Omental fat pad (tissue), 4 donors: ENCODE measurements around the gene QARS1. TPM values are rescaled to one million over a fixed set of nuclear protein-coding genes. Genes with fewer than 3 reads are reported as not detected.

Source experiments
- ATAC-seq: fragments of 150-250 bp; one replicate; pipeline ENCODE4 v1.9.1; 2016; ENCODE audit warnings: mild to moderate bottlenecking, moderate library complexity; ENCODE audit not compliant: low FRiP score
- DNase-seq: peaks from one replicate; pipeline ENCODE4 v3.0.0-alpha.2; 2019; ENCODE audit warnings: low spot score
- total RNA-seq, 4 donors: library from RNA; depleted of rRNA; stranded (reverse); fragments of >200 nt; gene quantifications; one replicate each; pipeline ENCODE4 v1.1.0, GENCODE V29; 2016
- TF ChIP-seq, protein P1 (sequence below), 3 donors: fragments of 450-650 bp; IDR thresholded peaks; one replicate each; pipeline ENCODE4 v1.5.1; 2016 to 2017; ENCODE audit warnings: antibody characterized with exemption in 3 of 3, mild to moderate bottlenecking in 3 of 3, moderate library complexity in 2 of 3

QARS1 gene
- total RNA-seq, 4 donors from 2014 or later = 172 to 204 (median 192) TPM

DNA sequence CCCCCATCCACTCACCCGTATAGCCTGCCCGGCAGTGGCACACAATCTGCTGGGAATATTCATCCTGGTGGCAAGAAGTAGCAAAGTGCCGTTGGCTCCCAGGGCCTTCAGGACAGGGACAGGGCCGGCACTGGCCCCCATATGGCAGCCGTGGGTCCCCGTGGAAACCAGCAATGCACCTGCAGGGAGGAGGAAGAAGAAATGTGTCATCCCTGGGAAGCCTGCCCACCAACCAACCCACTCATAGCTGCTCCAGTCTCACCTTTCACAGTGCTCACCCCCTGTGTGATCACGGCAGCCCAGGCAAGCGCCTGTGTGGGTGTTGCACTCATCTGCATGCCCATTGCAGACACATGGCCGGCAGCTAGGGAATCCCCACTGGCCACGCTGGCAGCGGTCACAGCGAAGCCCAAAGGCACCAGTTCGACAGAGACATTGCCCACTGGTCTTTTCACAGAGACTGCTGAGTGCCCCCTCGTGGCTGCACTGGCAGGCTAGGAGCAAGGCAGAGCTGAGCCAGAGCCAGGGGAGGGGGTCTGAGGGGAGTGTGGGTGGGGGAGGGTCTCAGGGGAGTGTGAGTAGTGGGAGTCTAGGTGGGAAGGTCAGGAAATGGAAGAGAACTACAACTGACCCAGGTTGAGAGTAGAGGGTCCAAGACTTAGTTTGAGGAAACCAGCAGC is 20.6 kb upstream of the QARS1 start:
- no peak for ATAC-seq
- DNase-seq = no peak
- TF ChIP-seq, protein P1, sequence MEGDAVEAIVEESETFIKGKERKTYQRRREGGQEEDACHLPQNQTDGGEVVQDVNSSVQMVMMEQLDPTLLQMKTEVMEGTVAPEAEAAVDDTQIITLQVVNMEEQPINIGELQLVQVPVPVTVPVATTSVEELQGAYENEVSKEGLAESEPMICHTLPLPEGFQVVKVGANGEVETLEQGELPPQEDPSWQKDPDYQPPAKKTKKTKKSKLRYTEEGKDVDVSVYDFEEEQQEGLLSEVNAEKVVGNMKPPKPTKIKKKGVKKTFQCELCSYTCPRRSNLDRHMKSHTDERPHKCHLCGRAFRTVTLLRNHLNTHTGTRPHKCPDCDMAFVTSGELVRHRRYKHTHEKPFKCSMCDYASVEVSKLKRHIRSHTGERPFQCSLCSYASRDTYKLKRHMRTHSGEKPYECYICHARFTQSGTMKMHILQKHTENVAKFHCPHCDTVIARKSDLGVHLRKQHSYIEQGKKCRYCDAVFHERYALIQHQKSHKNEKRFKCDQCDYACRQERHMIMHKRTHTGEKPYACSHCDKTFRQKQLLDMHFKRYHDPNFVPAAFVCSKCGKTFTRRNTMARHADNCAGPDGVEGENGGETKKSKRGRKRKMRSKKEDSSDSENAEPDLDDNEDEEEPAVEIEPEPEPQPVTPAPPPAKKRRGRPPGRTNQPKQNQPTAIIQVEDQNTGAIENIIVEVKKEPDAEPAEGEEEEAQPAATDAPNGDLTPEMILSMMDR (IDR thresholded peaks at IDR 0.05) = no peak

DNA sequence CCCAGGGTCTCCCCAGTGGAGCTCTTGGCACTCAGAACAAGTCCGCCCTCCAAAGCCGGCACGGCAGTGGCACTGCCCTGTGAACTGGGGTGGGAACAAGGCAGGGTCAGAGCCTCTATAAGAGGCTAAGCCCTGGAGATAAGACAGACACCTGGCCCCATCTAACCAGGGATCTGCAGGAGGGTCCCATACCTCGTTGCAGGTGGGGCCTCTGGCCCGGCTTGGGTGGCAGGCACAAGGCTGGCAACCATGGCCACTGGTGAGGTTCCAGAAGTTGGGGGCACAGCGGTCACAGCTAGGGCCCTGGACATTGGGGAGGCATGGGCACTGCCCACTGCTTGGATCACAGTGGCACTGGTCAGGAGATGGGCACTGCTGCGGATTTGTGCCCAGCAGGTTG is 19.6 kb upstream of the QARS1 start:
- no peak for DNase-seq
- TF ChIP-seq, protein P1 (IDR thresholded peaks at IDR 0.05) = no peak

DNA sequence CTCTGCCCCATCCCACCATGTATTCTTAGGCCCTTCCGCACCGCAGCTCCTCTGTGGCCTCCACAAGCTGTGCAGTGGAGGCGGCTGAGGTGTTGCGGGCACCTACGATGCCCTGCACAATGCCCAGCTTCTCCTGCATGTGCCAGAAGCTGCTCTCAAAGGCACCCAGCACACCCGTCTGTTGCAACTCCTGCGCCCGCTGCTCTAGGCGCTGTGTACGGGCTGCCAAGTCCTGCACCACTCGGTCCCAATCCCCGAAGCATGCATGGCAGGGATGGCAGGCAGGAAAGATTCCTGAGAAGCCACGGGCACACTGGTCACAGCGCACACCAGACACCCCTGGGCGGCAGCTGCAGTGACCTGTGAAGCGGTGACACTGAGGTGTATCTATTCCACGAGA is 19.1 kb upstream of the QARS1 start:
- no peak for DNase-seq
- TF ChIP-seq, protein P1 (IDR thresholded peaks at IDR 0.05) = no peak
- ATAC-seq = no peak

More for the DNA sequence above, 19.6 kb upstream of the QARS1 start:
- ATAC-seq = no peak

DNA sequence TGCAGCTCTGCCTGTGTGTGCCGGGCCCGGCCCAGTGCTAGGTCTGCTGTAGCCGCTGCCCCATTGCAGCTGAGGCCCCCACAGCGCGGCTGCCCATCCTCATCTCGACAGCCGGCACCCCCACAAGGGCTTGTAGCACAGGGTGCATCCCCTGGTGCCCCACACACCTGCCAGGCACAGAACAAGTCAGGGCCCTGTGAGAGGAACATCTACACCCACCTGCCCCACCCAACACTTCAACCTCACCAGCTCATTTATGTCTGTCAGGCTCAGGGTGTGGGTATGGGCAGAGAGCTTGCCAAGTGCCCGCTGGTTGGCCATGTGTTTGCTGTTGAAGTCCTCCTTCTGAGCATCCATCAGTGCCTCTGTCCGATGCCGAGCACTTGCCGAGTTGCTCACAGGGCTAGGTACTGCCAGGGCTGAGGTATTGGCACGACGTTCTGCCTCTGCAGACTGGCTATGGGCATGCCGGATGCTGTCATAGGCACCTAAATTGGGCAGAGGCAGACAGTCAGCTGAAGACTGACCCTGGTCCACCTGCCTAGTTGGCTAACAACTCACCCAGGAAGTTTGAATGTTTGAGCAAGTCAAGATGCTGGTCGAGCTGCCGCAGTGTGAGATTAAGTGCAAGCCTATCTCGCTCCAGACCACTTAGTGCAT is 18.5 kb upstream of the QARS1 start:
- no peak for ATAC-seq
- TF ChIP-seq, protein P1 (IDR thresholded peaks at IDR 0.05) = no peak
- no peak for DNase-seq

DNA sequence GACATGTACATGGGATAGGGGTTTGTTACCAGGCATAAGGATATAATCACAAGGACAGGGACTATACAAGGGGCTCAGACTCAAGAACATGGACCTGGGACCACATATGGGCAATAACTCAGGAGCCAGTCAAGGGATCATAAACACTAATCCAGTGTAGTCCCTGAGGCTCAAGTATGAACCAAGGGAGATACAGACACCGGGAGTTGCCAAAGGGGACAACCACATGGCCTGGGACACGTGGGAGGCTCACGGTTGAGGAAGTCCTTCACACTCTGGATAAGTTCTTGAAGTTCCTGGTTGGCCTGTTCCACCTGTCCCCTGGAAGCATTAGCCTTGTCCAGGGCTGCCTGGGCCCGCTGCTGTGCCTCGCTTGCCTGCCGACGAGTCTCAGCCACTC is 17.9 kb upstream of the QARS1 start:
- DNase-seq (no peak), ATAC-seq (no peak)
- TF ChIP-seq, protein P1 (IDR thresholded peaks at IDR 0.05) = no peak

DNA sequence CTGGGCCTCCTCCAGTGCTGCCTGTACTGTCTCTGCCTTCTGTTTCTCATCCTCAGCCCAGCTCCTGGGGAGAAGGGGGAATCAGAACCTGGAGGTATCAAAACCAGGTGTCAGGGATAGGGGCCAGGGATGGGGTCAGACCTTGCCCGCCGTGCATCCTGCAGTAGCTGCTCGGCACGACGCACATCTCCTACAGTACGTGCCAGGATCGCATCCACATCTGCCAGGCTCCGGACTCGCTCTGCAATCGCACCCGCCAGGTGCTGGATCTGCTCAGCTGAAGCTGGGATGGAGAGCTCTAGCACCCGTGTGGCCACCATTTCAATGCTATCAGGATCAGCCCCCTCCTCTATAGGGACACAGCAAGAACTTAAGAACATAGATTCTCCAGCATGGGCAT is 17.5 kb upstream of the QARS1 start:
- ATAC-seq = no peak
- DNase-seq = no peak
- TF ChIP-seq, protein P1 (IDR thresholded peaks at IDR 0.05) = no peak
